GM12878 (cell line): Measurements from ENCODE around the gene SLC6A11. TPM values are rescaled to one million over a fixed set of nuclear protein-coding genes. Genes with fewer than 3 reads are reported as not detected.

Experiments
- ATAC-seq: fragments of 200-7000 bp; cut with Tn5 transposase; 3 replicates; pipeline ENCODE4 v1.9.1; 2020; ENCODE audit warnings: mild to moderate bottlenecking, moderate library complexity
- BruUV-seq: library from RNA; stranded (reverse); fragments of 400-500 nt; replicated peaks from 2 replicates; lab custom pipeline; 2021; lab: Mats Ljungman, UMichigan
- CTCF ChIA-PET: fragments of 300-600 bp; sonication (Branson Sonifier 250); formaldehyde crosslinking; extraction: SDS; loops from one replicate; lab custom pipeline; 2021; ENCODE audit warnings: inconsistent platforms; lab: Yijun Ruan, JAX
- POLR2A ChIA-PET: fragments of 350-600 bp; formaldehyde crosslinking; extraction: SDS; loops from one replicate; lab custom pipeline; 2021; ENCODE audit warnings: inconsistent platforms; lab: Charles Lee
- RAD21 ChIA-PET: fragments of 300-600 bp; sonication (Branson Sonifier 250); formaldehyde crosslinking; loops from one replicate; lab custom pipeline; 2023; ENCODE audit warnings: antibody characterized with exemption; ENCODE audit not compliant: unreplicated experiment; lab: Charles Lee
- SMC1A ChIA-PET: fragments of 300-600 bp; sonication (Branson Sonifier 250); formaldehyde crosslinking; loops from one replicate; lab custom pipeline; 2023; ENCODE audit not compliant: unreplicated experiment, uncharacterized antibody; lab: Charles Lee
- DNase-seq: peaks from one replicate; pipeline ENCODE4 v3.0.0-alpha.2; 2011; ENCODE audit warnings: low read depth, low spot score
- FAIRE-seq: peaks from 3 replicates; lab custom pipeline; 2011; peaks lifted over from hg19 to GRCh38; lab: Jason Lieb, UNC
- H2AFZ ChIP-seq: 2 replicates; pipeline ENCODE4 v1.6.0; 2011; ENCODE audit warnings: low read depth, low read length, control low read depth; ENCODE audit not compliant: control insufficient read depth
- H3K27ac ChIP-seq: 2 replicates; pipeline ENCODE4 v1.5.1; 2011; ENCODE audit warnings: control low read depth; ENCODE audit not compliant: control insufficient read depth, insufficient read depth
- H3K27me3 ChIP-seq, 2 experiments: replicated peaks in 1 of 2; 2 replicates each; pipeline versions ENCODE4 v1.6.0 to v1.6.1; 2011; ENCODE audit warnings: low read length in 1 of 2; ENCODE audit not compliant: control insufficient read depth in 2 of 2, insufficient read depth in 2 of 2
- H3K36me3 ChIP-seq, 2 experiments: 2 replicates each; pipeline ENCODE4 v1.5.1; 2011; ENCODE audit warnings: low read length in 1 of 2; ENCODE audit not compliant: control insufficient read depth in 2 of 2, insufficient read depth in 2 of 2
- H3K4me1 ChIP-seq: 2 replicates; pipeline ENCODE4 v1.6.1; 2011; ENCODE audit warnings: mild to moderate bottlenecking, low read length, moderate library complexity, mixed read lengths; ENCODE audit not compliant: control insufficient read depth, insufficient read depth
- H3K4me2 ChIP-seq: 2 replicates; pipeline ENCODE4 v1.6.0; 2011; ENCODE audit warnings: control low read depth; ENCODE audit not compliant: control insufficient read depth, insufficient read depth
- H3K4me3 ChIP-seq: fragments of 200-600 bp; sonication (generic); 2 replicates; pipeline ENCODE4 v1.5.1; 2016
- H3K79me2 ChIP-seq: 2 replicates; pipeline ENCODE4 v1.6.0; 2011; ENCODE audit warnings: low read length; ENCODE audit not compliant: control insufficient read depth, insufficient read depth
- H3K9ac ChIP-seq: 2 replicates; pipeline ENCODE4 v1.8.0; 2011; ENCODE audit warnings: low read length, control low read depth, mixed read lengths; ENCODE audit not compliant: control insufficient read depth, insufficient read depth
- H3K9me3 ChIP-seq: replicated peaks from 3 replicates; pipeline ENCODE4 v1.5.1; 2011; ENCODE audit warnings: mild to moderate bottlenecking, low read length; ENCODE audit not compliant: control insufficient read depth, insufficient read depth
- H4K20me1 ChIP-seq: 2 replicates; pipeline ENCODE4 v1.6.0; 2011; ENCODE audit not compliant: control insufficient read depth, insufficient read depth
- ASH2L ChIP-seq: fragments of 300-600, 200-600 bp; sonication (generic); IDR thresholded peaks from 2 replicates; pipeline ENCODE4 v1.6.1; 2017; ENCODE audit warnings: low read depth, mild to moderate bottlenecking, borderline replicate concordance
- BACH1 ChIP-seq: fragments of 450-650 bp; IDR thresholded peaks from 2 replicates; pipeline ENCODE4 v1.6.1; 2017; ENCODE audit warnings: mild to moderate bottlenecking, borderline replicate concordance
- ESRRA ChIP-seq: IDR thresholded peaks from 2 replicates; pipeline ENCODE4 v1.6.1; 2012; ENCODE audit warnings: mild to moderate bottlenecking, low read length, improper control_type of control experiment
- NR2C2 ChIP-seq: IDR thresholded peaks from 2 replicates; pipeline ENCODE4 v1.6.1; 2011; ENCODE audit warnings: borderline replicate concordance, low read depth; ENCODE audit not compliant: control insufficient read depth, insufficient read length
- RAD51 ChIP-seq: fragments of 450-650 bp; IDR thresholded peaks from 2 replicates; pipeline ENCODE4 v1.6.1; 2016; ENCODE audit warnings: moderate library complexity, mild to moderate bottlenecking, inconsistent platforms
- RB1 ChIP-seq: fragments of 450-650 bp; formaldehyde crosslinking; IDR thresholded peaks from 2 replicates; pipeline ENCODE4 v1.6.1; 2017; ENCODE audit warnings: mild to moderate bottlenecking, borderline replicate concordance
- ZNF384 ChIP-seq: IDR thresholded peaks from 2 replicates; pipeline ENCODE4 v1.6.1; 2012; ENCODE audit warnings: low read depth, mild to moderate bottlenecking, low read length, improper control_type of control experiment, borderline replicate concordance
- WGBS: methylation state at CpG from one replicate; pipeline ENCODE4 v1.1.6; 2016; ENCODE audit warnings: low lambda C conversion rate; ENCODE audit not compliant: insufficient replicate concordance, insufficient coverage; ENCODE audit errors: missing lambda C conversion rate; 5-methylcytosine and 5-hydroxymethylcytosine counted together
- in situ Hi-C: fragments of 300-500 bp; cut with MboI; formaldehyde crosslinking; loops from 9 replicates; pipeline ENCODE4 v1.14.3; 2018; ENCODE audit warnings: mixed read lengths
- intact Hi-C: fragments of 100-400 bp; cut with micrococcal nuclease; formaldehyde crosslinking; loops from one replicate; pipeline ENCODE4 v1.14.2; 2022; ENCODE audit not compliant: unreplicated experiment
- polyA plus RNA-seq, 11 experiments: library from polyadenylated mRNA; depleted of rRNA in 4 of 11; unstranded in 6 of 11; stranded (reverse) in 5 of 11; fragments of >200 nt; fragmentation: Nextera tagmentation in 4 of 11; fragmentation: Illumina TruSeq in 1 of 11; extraction: Ambion mirVana in 4 of 11; extraction: Trizol in 1 of 11; gene quantifications; 1 replicate in 1 of 11; 2 replicates in 10 of 11; pipeline versions ENCODE4 v1.2.1 to v1.2.3, GENCODE V29; 2011 to 2016; ENCODE audit warnings: inconsistent platforms in 2 of 11, missing spikeins in 2 of 11, low read depth in 1 of 11
- total RNA-seq, 4 experiments: library from RNA; depleted of rRNA in 3 of 4; stranded (reverse); fragments of >200 nt in 3 of 4; fragmentation: Illumina TruSeq in 1 of 4; extraction: Trizol in 1 of 4; gene quantifications; 2 replicates each; pipeline versions ENCODE4 v1.2.1 to v1.2.3, GENCODE V29; 2013 to 2021
- TF ChIP-seq, protein P1 (sequence below): IDR thresholded peaks from 2 replicates; pipeline ENCODE4 v1.6.1; 2012; ENCODE audit warnings: low read depth, low read length, improper control_type of control experiment

SLC6A11 gene
- total and polyA plus RNA-seq, 10 of the 15 experiments (the other 5 are each of a cell fraction or from before 2014, with no cell fraction given) = not detected

DNA sequence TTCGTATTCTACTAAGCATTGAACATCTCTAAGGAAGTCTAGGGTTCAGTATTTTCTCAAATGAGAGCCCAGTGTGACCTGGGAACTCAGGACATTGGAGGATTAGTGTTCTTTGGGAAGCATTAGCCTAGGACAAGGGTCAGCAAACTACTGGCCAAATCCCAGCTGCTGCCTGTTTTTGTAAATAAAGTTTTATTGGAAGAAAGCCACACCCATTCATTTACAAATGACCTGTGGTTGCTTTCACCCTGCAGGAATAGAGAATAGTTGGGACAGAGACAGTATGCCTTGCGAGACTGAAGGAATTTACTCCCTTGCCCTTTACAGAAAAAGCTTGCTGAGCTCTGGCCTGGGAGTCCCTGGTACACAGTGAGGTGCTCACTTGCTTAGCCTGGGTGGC is 20.6 kb downstream of the SLC6A11 start:
- Histone ChIP-seq H3K27ac (no peak overlapping the region), H3K4me1 (no peaks in the 10 kb centered on the region), H3K9ac (no peak overlapping the region), H4K20me1 (no peaks in the 10 kb centered on the region), H3K9me3 (no peaks in the 10 kb centered on the region), H3K4me3 (no peak overlapping the region), H3K4me2 (no peak overlapping the region), H2AFZ (no peak overlapping the region), H3K27me3 (no peaks in the 10 kb centered on the region; a peak in 1 of 4 replicates), H3K79me2 (no peaks in the 10 kb centered on the region), H3K36me3 (no peaks in the 10 kb centered on the region)
- BruUV-seq = no TSS peak
- CTCF ChIA-PET = no interaction called here
- 3% methylated on average over 2 of the region's 2 CpGs for WGBS
- intact Hi-C loops = no loop called here
- in situ Hi-C loops = no loop called here
- ATAC-seq (no peak), FAIRE-seq (no peak), DNase-seq (no peak)
- RAD21 ChIA-PET = no interaction called here
- TF ChIP-seq, protein P1, sequence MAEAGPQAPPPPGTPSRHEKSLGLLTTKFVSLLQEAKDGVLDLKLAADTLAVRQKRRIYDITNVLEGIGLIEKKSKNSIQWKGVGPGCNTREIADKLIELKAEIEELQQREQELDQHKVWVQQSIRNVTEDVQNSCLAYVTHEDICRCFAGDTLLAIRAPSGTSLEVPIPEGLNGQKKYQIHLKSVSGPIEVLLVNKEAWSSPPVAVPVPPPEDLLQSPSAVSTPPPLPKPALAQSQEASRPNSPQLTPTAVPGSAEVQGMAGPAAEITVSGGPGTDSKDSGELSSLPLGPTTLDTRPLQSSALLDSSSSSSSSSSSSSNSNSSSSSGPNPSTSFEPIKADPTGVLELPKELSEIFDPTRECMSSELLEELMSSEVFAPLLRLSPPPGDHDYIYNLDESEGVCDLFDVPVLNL = no peak
- TF ChIP-seq RAD51 (no peak), RB1 (no peak)
- SMC1A ChIA-PET = no interaction called here
- POLR2A ChIA-PET = no interaction called here

DNA sequence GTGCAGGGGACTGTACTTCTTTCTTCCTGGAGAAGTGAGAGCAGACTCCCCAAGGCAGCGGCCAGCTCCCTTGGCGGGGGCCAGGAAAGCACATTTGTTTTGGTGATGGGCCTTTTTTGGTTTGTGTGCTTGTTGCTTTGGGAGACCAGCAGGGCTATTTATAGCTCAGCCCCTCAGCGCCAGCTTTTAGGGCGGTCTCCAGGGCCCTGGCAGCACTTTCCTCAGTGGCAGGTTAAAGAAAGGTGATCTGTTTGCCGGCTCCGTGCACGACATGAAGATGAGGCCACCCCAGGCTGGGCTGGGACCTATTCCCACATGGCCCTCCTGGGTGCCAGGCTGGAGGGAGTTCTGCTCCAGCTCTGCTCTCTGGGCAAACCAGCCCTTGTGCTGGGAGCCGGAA is 21.8 kb downstream of the SLC6A11 start:
- no peak overlapping the region for H2AFZ ChIP-seq
- ChIA-PET SMC1A (interaction anchor here (0.8 kb wide), 1 partner anchor 11 kb away, joined by 3 read pairs; no protein-coding TSS in a partner anchor), POLR2A (no interaction called here), RAD21 (no interaction called here), CTCF (no interaction called here)
- H3K4me2 ChIP-seq = no peak overlapping the region
- intact Hi-C loops (no loop called here), in situ Hi-C loops (no loop called here)
- no peaks in the 10 kb centered on the region; a peak in 1 of 4 replicates for H3K27me3 ChIP-seq
- no peaks in the 10 kb centered on the region for H4K20me1 ChIP-seq
- no peak for FAIRE-seq
- no peak for DNase-seq
- 19% methylated on average over 8 of the region's 8 CpGs for WGBS
- H3K4me3 ChIP-seq = no peak overlapping the region
- no TSS peak for BruUV-seq
- no peaks in the 10 kb centered on the region for H3K79me2 ChIP-seq
- no peaks in the 10 kb centered on the region for H3K4me1 ChIP-seq
- H3K9ac ChIP-seq = no peak overlapping the region
- H3K27ac ChIP-seq = no peak overlapping the region
- no peak for ATAC-seq
- H3K36me3 ChIP-seq = no peaks in the 10 kb centered on the region
- H3K9me3 ChIP-seq = no peaks in the 10 kb centered on the region
- TF ChIP-seq ZNF384 (no peak), BACH1 (no peak), ASH2L (no peak), NR2C2 (no peak), ESRRA (no peak)
- TF ChIP-seq, all 136 proteins: peak for 0
